ENCODE results near the gene HP1BP3.

HP1BP3 gene

GRCh38 chr1:20770314-20771087 lies 16.6 kb downstream of the HP1BP3 start:
- DNase-seq (ENCODE audit: low read depth in 2 of 3, low spot score in 1 of 3): no peak

- no peak for DNase-seq (ENCODE audit: low read depth in 2 of 3, low spot score in 1 of 3)
Observed at GRCh38 chr1:20767271-20767670, 19.8 kb downstream of the HP1BP3 start.

DNA sequence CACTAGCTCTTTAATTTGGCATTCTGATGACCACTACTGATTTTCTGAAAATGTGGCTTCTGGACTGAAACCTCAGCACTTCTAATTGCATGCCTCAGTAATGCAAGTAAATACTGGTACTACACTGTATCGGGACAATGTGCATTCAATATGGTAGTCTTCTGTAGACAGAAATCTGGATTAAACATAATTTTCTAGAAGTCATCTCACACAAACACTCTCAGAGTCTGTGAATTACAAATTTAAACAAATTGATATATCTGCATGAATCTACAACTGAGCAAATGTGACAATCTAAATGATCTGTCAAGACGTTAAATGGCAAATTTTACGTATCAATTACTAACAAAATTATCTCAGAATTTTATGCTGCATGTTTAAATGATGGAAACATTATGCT lies 23.7 kb downstream of the HP1BP3 start:
- DNase-seq (ENCODE audit: low read depth in 2 of 3, low spot score in 1 of 3): no peak

DNA sequence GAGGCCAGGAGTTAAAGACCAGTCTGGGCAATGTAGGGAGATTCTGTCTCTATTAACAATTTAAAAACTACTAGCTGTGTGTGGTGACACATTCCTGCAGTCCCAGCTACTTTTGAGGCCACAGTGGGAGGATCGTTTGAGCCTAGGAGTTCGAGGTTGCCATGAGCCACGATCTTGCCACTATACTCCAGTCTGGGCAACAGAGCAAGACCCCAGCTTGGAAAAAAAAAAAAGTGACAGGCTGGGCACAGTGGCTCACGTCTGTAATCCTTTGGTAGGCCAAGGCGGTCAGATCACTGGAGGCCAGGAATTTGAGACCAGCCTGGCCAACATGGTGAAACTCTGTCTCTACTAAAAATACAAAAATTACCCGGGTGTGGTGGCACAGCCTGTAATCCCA lies 26.8 kb downstream of the HP1BP3 start:
- DNase-seq (ENCODE audit: low read depth in 2 of 3, low spot score in 1 of 3): no peak

DNA sequence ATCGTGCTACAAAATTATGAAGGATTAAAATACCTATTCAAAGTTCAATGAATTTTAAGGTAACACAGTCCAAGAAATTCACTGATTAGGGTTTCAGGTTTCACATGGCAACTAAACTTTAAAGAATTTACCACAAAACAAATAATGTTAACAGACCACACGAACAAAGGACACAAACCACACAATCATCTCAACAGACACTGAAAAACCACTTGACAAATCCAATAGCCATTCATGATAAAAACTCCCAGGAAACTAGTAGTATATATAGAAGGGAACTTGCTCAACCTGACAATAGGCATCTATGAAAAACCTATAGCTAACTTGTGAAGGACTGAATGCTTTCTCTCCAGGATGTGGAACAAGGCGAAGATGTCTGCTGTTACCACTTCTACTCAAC lies 33.5 kb downstream of the HP1BP3 start:
- DNase-seq (ENCODE audit: low read depth in 2 of 3, low spot score in 1 of 3): no peak

GRCh38 chr1:20751462-20751990 lies 35.6 kb downstream of the HP1BP3 start:
- no peak for DNase-seq (ENCODE audit: low read depth in 2 of 3, low spot score in 1 of 3)

- no peak for DNase-seq (ENCODE audit: low read depth in 2 of 3, low spot score in 1 of 3)
Observed at GRCh38 chr1:20742671-20743070, 44.4 kb downstream of the HP1BP3 start.

- DNase-seq (ENCODE audit: low read depth in 2 of 3, low spot score in 1 of 3): no peak
Observed at GRCh38 chr1:20740781-20741180, 46.3 kb downstream of the HP1BP3 start.

DNA sequence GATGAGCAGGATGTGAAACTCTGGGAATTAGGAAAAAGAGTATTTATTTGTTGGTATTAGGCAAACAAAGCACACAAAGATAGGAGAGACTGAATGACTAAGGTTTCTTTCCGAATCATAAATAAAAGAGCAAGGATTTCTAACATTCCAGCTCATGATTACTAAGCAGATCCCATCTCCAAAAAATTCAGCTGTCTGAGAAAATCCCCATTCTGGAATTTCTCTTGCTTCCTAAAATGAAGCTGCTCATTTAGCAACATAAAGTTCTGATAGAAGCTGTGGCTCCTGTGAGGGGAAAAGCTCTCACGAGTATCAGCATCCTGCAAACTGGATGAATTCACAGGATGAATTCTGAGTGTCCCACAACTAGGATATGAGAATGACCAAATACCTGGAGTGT lies 47.9 kb downstream of the HP1BP3 start:
- no peak for DNase-seq (ENCODE audit: low read depth in 2 of 3, low spot score in 1 of 3)

- no peak for DNase-seq (ENCODE audit: low read depth in 2 of 3, low spot score in 1 of 3)
Observed at GRCh38 chr1:20735581-20736111, 51.5 kb downstream of the HP1BP3 start.

GRCh38 chr1:20733360-20733975 lies 53.6 kb downstream of the HP1BP3 start:
- DNase-seq (ENCODE audit: low read depth in 2 of 3, low spot score in 1 of 3): no peak

- peak; percentile 55 to 70 (median 69) for DNase-seq (ENCODE audit: low read depth in 2 of 3, low spot score in 1 of 3)
Observed at GRCh38 chr1:20732588-20733359, 54.3 kb downstream of the HP1BP3 start, which contains the start of gene SH2D5. SH2D5 (minus strand) TSS chr1:20732703; CDS start chr1:20728044, 4,659 bp downstream.

- peak in 1 of 3 donors; percentile 40 for DNase-seq (ENCODE audit: low read depth in 2 of 3, low spot score in 1 of 3)
Observed at GRCh38 chr1:20732071-20732587, 55.0 kb downstream of the HP1BP3 start.

DNA sequence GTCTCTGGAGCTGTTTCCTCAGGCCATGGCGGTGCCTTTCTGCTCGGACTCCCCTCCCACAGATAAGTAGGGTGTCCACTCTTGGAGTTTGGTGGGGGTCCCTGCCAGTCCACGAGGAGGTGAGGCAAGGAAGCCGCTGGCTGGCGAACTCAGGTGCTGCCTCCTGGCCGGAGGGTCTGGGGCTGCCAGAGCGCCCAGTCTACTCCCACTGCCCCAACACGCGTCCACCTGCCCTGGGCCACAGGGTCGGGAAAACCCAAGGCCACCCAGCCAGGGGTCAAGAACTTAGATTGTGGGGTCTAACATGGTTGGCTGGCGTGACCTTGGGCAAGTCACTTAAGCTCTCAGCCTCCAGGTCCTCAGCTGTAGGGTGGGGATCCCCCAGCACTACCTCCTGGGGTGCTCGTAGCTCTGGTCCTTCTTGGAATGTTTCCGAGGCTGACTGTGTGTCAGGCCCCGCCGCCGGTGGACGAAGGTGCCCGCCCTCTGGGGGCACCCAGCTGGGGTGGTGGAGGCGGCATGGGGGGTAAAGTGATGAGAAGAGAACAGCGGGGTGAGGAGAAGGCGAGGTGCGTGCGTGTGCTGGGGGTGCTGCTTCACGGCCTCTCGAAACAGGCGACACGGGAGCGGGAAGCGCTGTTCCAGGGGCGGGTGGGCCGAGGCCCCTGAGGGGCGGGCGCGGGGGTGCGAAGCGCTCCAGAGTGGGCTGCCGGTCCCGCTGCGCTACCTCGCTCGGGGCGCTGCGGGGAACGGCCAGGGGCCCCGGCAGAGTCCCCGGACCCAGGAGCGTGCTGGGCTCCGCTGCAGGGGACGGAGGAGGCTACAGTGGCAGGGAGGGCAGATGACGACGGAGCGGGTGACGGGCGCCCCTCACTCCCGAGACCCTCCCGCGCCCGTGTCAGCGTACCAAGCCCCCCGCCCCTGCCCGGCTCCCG lies 55.8 kb downstream of the HP1BP3 start:
- no peak for DNase-seq (ENCODE audit: low read depth in 2 of 3, low spot score in 1 of 3)

DNA sequence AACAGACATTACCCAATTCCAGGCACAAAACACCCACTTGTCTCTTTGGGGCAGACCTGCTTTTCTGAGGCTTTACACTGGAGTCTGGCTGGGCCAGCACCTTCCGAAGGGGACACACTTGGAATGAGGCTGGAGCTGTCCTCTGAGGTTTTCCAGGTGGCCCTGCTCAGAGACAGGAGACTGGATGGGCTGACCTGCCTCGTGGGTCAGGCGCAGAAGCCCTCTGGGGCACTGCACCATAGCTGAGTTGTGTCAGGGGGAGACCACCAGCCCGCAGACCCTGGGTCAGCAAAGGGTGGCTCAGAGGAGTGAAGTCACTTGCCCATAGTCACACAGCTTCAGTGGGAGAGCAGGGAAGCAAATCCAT lies 56.4 kb downstream of the HP1BP3 start:
- DNase-seq (ENCODE audit: low read depth in 2 of 3, low spot score in 1 of 3): no peak

DNA sequence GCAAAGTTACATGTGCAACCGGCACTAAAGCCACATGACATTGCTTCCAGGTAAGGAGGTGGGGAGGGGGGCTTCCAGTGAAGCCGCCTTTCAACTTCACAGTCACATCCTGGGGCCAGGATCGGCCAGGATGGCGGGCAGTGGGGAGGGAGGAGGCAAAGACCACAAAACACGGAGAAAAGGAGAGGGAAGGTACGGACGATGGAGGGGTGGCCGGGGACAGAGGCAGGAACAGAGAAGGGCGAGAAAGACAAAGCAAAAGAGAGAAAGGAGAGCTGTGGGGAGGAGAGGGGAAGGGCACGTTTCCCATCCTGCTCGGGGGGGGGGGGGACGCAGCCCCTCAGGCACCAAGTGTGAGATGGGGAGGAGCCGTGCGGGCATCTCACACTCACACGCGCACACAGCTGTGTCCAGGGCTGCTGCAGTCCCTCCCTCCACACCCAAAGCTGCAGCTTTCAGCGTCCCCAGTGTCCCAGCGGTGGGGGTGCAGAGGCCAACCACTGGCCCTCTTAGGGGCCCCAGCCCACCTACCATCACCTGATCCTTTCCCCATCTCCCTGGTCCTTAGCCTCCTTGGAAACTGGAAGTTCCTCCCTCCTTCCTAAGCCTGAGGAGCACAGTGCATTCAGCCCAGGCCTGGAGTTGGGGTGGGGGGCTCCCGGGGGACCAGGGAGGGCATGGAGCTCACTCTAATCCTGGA lies 57.0 kb downstream of the HP1BP3 start:
- no peak for DNase-seq (ENCODE audit: low read depth in 2 of 3, low spot score in 1 of 3)

- DNase-seq (ENCODE audit: low read depth in 2 of 3, low spot score in 1 of 3): no peak
Observed at GRCh38 chr1:20729155-20729931, 57.8 kb downstream of the HP1BP3 start.

DNA sequence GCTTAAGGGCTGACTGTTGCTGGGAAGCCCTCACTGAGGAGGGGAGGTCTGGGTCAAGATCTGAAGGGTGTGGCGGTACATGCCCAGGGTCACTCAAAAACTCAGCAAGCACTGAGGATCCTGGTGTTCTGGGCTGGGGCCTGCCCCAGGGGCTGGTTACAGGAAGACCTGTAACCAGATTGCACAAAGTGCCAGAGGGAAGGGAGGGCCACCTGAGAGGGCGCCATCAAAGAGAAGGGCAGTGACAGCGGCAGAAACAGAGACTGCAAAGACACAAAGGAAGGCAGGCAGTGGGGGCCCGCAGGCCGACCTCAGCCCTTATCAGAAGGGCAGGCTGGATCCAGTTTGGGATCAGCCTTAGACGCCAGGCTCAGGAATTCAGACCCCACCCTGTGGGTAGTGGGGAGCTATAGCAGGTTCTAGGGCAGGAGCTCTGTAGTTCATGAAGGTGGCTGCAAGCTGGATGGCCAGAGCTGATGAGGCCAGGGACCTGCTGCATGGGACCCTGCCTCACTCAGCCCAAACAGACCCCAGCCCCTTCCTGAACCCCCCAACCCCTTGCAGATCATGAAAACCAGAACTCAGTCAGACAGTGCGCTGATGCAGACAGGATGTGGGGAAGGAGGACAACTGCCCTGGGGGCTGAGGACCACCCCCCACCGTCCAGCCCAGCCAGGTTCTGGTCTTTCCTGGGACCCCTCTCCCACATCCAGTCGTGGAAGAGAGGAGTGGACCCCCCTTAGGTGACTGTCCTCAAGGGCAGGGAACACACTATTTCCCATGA lies 58.5 kb downstream of the HP1BP3 start:
- no peak for DNase-seq (ENCODE audit: low read depth in 2 of 3, low spot score in 1 of 3)
